OCI-LY3 (cell line): ENCODE measurements around the gene AIF1L.

Experiments
- H2AFZ ChIP-seq: fragments of 200-600, 300-600 bp; shearing (Covaris generic); 2 replicates; pipeline ENCODE4 v1.6.0; 2014; ENCODE audit warnings: antibody characterized with exemption, low read depth, low read length
- H3K27ac ChIP-seq: fragments of 200-600, 300-600 bp; sonication (generic); 2 replicates; pipeline ENCODE4 v1.5.1; 2014; ENCODE audit warnings: mild to moderate bottlenecking, low read length, moderate library complexity, mixed read lengths
- H3K27me3 ChIP-seq: fragments of 200-600, 300-600 bp; sonication (generic); 2 replicates; pipeline ENCODE4 v1.6.1; 2014; ENCODE audit warnings: low read depth, low read length, mixed read lengths
- H3K36me3 ChIP-seq: fragments of 200-600, 300-600 bp; sonication (generic); replicated peaks from 2 replicates; pipeline ENCODE3; 2014; ENCODE audit warnings: low read depth, low read length, mixed read lengths
- H3K4me1 ChIP-seq: fragments of 300-600, 200-600 bp; sonication (generic); 2 replicates; pipeline ENCODE4 v1.6.1; 2014; ENCODE audit warnings: low read length, mixed read lengths
- H3K4me2 ChIP-seq: fragments of 200-600, 300-600 bp; sonication (generic); 2 replicates; pipeline ENCODE4 v1.6.1; 2014; ENCODE audit warnings: low read length, mixed read lengths
- H3K4me3 ChIP-seq: fragments of 300-600, 200-600 bp; sonication (generic); 2 replicates; pipeline ENCODE4 v1.5.1; 2014; ENCODE audit warnings: antibody characterized with exemption, mild to moderate bottlenecking, low read length, moderate library complexity
- H3K79me2 ChIP-seq: fragments of 300-600, 200-600 bp; shearing (Covaris generic); 2 replicates; pipeline ENCODE4 v1.6.1; 2014; ENCODE audit warnings: mild to moderate bottlenecking, low read length, mixed read lengths
- H3K9ac ChIP-seq: fragments of 300-600, 200-600 bp; shearing (Covaris generic); 2 replicates; pipeline ENCODE4 v1.6.0; 2014; ENCODE audit warnings: mild to moderate bottlenecking, low read length, moderate library complexity
- H3K9me3 ChIP-seq: fragments of 200-600, 300-600 bp; shearing (Covaris generic); 2 replicates; pipeline ENCODE4 v1.6.1; 2014; ENCODE audit warnings: low read length, mixed read lengths; ENCODE audit not compliant: insufficient read depth
- H4K20me1 ChIP-seq: fragments of 200-600, 300-600 bp; sonication (generic); 2 replicates; pipeline ENCODE4 v1.6.1; 2016; ENCODE audit warnings: low read length, mixed read lengths; ENCODE audit not compliant: insufficient read depth
- CTCF ChIP-seq: fragments of 200-600, 300-600 bp; sonication (generic); IDR thresholded peaks from 2 replicates; pipeline ENCODE4 v1.5.1; 2014; ENCODE audit warnings: antibody characterized with exemption, low read length, low read depth
- EZH2phosphoT487 ChIP-seq: fragments of 200-600 bp; shearing (Covaris generic); IDR thresholded peaks from 2 replicates; pipeline ENCODE4 v1.6.1; 2018; ENCODE audit warnings: antibody characterized with exemption, mixed run types, low read depth

The AIF1L gene

GRCh38 chr9:131072871-131073237 lies 23.5 kb upstream of the AIF1L start:
- no peaks in the 10 kb centered on the region for H3K79me2 ChIP-seq
- H3K27me3 ChIP-seq = no peaks in the 10 kb centered on the region
- H3K9ac ChIP-seq = no peak overlapping the region
- no peaks in the 10 kb centered on the region for H3K9me3 ChIP-seq
- TF ChIP-seq EZH2phosphoT487 (no peak), CTCF (no peak)
- H2AFZ ChIP-seq = no peak overlapping the region
- no peak overlapping the region for H3K4me2 ChIP-seq
- H3K4me1 ChIP-seq = no peaks in the 10 kb centered on the region
- no peak overlapping the region for H3K4me3 ChIP-seq
- no peaks in the 10 kb centered on the region for H4K20me1 ChIP-seq
- H3K27ac ChIP-seq = no peak overlapping the region
- H3K36me3 ChIP-seq = no peaks in the 10 kb centered on the region

GRCh38 chr9:131076347-131077195 lies 19.8 kb upstream of the AIF1L start:
- no peaks in the 10 kb centered on the region for H3K36me3 ChIP-seq
- no peak overlapping the region for H3K27ac ChIP-seq

GRCh38 chr9:131078427-131079366 lies 17.6 kb upstream of the AIF1L start:
- no peak for TF ChIP-seq EZH2phosphoT487
- TF ChIP-seq CTCF = no peak
- H3K27me3 ChIP-seq = no peaks in the 10 kb centered on the region
- H3K9me3 ChIP-seq = no peaks in the 10 kb centered on the region

More at GRCh38 chr9:131076347-131077195, 19.8 kb upstream of the AIF1L start:
- Histone ChIP-seq H4K20me1 (no peaks in the 10 kb centered on the region), H3K4me2 (no peak overlapping the region), H3K4me1 (no peaks in the 10 kb centered on the region), H3K4me3 (no peak overlapping the region), H3K9me3 (no peaks in the 10 kb centered on the region), H3K27me3 (no peaks in the 10 kb centered on the region), H3K9ac (no peak overlapping the region), H3K79me2 (no peaks in the 10 kb centered on the region), H2AFZ (no peak overlapping the region)
- no peak for TF ChIP-seq EZH2phosphoT487
- TF ChIP-seq CTCF = no peak

GRCh38 chr9:131080589-131080988 lies 15.7 kb upstream of the AIF1L start:
- no peaks in the 10 kb centered on the region for H3K4me1 ChIP-seq
- no peaks in the 10 kb centered on the region for H3K36me3 ChIP-seq
- no peaks in the 10 kb centered on the region for H3K9me3 ChIP-seq
- H3K79me2 ChIP-seq = no peaks in the 10 kb centered on the region
- no peak overlapping the region for H3K27ac ChIP-seq
- no peaks in the 10 kb centered on the region for H3K27me3 ChIP-seq
- no peak overlapping the region for H2AFZ ChIP-seq
- H3K9ac ChIP-seq = no peak overlapping the region
- H4K20me1 ChIP-seq = no peaks in the 10 kb centered on the region
- no peak for TF ChIP-seq EZH2phosphoT487
- no peak for TF ChIP-seq CTCF
- H3K4me3 ChIP-seq = no peak overlapping the region
- H3K4me2 ChIP-seq = no peak overlapping the region

More at GRCh38 chr9:131078427-131079366, 17.6 kb upstream of the AIF1L start:
- H3K36me3 ChIP-seq = no peaks in the 10 kb centered on the region
- no peaks in the 10 kb centered on the region for H3K4me1 ChIP-seq
- no peak overlapping the region for H3K9ac ChIP-seq
- no peaks in the 10 kb centered on the region for H3K79me2 ChIP-seq
- H3K4me3 ChIP-seq = no peak overlapping the region
- no peaks in the 10 kb centered on the region for H4K20me1 ChIP-seq
- H3K27ac ChIP-seq = no peak overlapping the region
- H3K4me2 ChIP-seq = no peak overlapping the region
- H2AFZ ChIP-seq = no peak overlapping the region
